DOHH2 (cell line): ENCODE measurements around the gene DSTYK.

Experiments
- H3F3A ChIP-seq: fragments of 200-600 bp; sonication (generic), shearing (Covaris generic); 2 replicates; pipeline ENCODE4 v1.6.0; 2016; ENCODE audit warnings: antibody characterized with exemption, mild to moderate bottlenecking; ENCODE audit not compliant: control insufficient read depth, insufficient read depth
- H3K27ac ChIP-seq: fragments of 200-600 bp; sonication (generic); 2 replicates; pipeline ENCODE4 v1.5.1; 2014; ENCODE audit warnings: low read depth, mild to moderate bottlenecking, low read length, moderate library complexity
- H3K27me3 ChIP-seq: fragments of 200-600 bp; sonication (generic); 2 replicates; pipeline ENCODE4 v1.6.1; 2014; ENCODE audit warnings: mild to moderate bottlenecking, low read length, mixed read lengths; ENCODE audit not compliant: control insufficient read depth
- H3K36me3 ChIP-seq: fragments of 200-600 bp; sonication (generic); 2 replicates; pipeline ENCODE4 v1.6.1; 2014; ENCODE audit warnings: mild to moderate bottlenecking, low read length, moderate library complexity, mixed read lengths; ENCODE audit not compliant: control insufficient read depth
- H3K4me1 ChIP-seq: fragments of 200-600 bp; sonication (generic); 2 replicates; pipeline ENCODE4 v1.6.1; 2014; ENCODE audit warnings: mild to moderate bottlenecking, low read length, mixed read lengths; ENCODE audit not compliant: control insufficient read depth
- H3K4me2 ChIP-seq: fragments of 200-600 bp; sonication (generic); 2 replicates; pipeline ENCODE4 v1.6.0; 2014; ENCODE audit warnings: mild to moderate bottlenecking, low read length, moderate library complexity
- H3K4me3 ChIP-seq: fragments of 200-600 bp; sonication (generic); 2 replicates; pipeline ENCODE4 v1.5.1; 2014; ENCODE audit warnings: mild to moderate bottlenecking, low read length, mixed read lengths
- H3K79me2 ChIP-seq: fragments of 200-600 bp; sonication (generic); 2 replicates; pipeline ENCODE4 v1.6.1; 2014; ENCODE audit warnings: mild to moderate bottlenecking, low read length, mixed read lengths; ENCODE audit not compliant: control insufficient read depth
- H3K9me2 ChIP-seq: fragments of 200-600 bp; sonication (generic); replicated peaks from 2 replicates; pipeline ENCODE4 v1.6.1; 2014; ENCODE audit warnings: mild to moderate bottlenecking, low read length, mixed read lengths; ENCODE audit not compliant: control insufficient read depth
- H3K9me3 ChIP-seq: fragments of 200-600 bp; sonication (generic); 2 replicates; pipeline ENCODE4 v1.6.1; 2014; ENCODE audit warnings: antibody characterized with exemption, low read length, mixed read lengths; ENCODE audit not compliant: control insufficient read depth, insufficient read depth
- H4K20me1 ChIP-seq: fragments of 200-600 bp; sonication (generic); 2 replicates; pipeline ENCODE4 v1.6.0; 2014; ENCODE audit warnings: low read depth, mild to moderate bottlenecking, antibody characterized with exemption, low read length, moderate library complexity; ENCODE audit not compliant: control insufficient read depth, insufficient read depth
- EZH2phosphoT487 ChIP-seq: fragments of 200-600 bp; sonication (generic); IDR thresholded peaks from 2 replicates; pipeline ENCODE4 v1.6.1; 2017; ENCODE audit warnings: borderline replicate concordance, mild to moderate bottlenecking, antibody characterized with exemption, low read length, moderate library complexity, mixed read lengths
- TF ChIP-seq, protein P1 (sequence below): fragments of 200-600 bp; sonication (generic); IDR thresholded peaks from one replicate; pipeline ENCODE4 v1.5.1; 2014; ENCODE audit warnings: antibody characterized with exemption, mild to moderate bottlenecking, low read depth, low read length; ENCODE audit not compliant: poor library complexity, severe bottlenecking

DSTYK gene

DNA sequence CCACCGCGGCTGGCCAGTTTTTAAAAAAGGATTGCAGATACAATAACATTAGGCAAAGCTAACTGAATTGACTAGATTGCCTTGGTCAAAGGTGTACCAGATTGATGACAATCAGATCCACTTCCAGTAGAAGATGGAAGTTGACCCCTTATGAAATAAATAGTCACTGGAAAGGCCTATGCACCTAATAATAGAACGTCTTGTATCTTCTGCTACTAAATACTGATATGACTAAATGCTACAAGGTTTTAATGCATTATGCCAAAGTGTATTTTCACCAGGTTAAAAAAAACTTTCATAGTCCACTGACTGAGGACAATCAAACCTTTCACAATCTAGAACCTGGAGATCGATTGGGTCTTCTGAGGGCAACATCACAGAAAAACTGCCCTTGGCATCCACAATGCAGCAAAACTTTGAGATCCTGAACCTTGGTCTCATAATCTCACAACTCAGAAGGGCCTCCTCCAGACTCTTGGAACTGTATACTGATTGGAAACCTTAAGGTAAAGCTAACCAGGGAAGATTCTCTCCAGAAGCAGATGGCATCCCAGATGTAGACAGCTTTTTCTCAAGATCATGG is 82.0 kb downstream of the DSTYK start:
- no peaks in the 10 kb centered on the region for H4K20me1 ChIP-seq
- no peaks in the 10 kb centered on the region for H3K9me2 ChIP-seq
- no peak overlapping the region for H3K4me3 ChIP-seq
- H3K27me3 ChIP-seq: no peaks in the 10 kb centered on the region
- no peaks in the 10 kb centered on the region for H3F3A ChIP-seq
- H3K79me2 ChIP-seq: no peaks in the 10 kb centered on the region
- H3K36me3 ChIP-seq: no peaks in the 10 kb centered on the region
- no peak overlapping the region for H3K4me2 ChIP-seq
- H3K9me3 ChIP-seq: no peaks in the 10 kb centered on the region
- H3K27ac ChIP-seq: no peak overlapping the region
- TF ChIP-seq, protein P1, sequence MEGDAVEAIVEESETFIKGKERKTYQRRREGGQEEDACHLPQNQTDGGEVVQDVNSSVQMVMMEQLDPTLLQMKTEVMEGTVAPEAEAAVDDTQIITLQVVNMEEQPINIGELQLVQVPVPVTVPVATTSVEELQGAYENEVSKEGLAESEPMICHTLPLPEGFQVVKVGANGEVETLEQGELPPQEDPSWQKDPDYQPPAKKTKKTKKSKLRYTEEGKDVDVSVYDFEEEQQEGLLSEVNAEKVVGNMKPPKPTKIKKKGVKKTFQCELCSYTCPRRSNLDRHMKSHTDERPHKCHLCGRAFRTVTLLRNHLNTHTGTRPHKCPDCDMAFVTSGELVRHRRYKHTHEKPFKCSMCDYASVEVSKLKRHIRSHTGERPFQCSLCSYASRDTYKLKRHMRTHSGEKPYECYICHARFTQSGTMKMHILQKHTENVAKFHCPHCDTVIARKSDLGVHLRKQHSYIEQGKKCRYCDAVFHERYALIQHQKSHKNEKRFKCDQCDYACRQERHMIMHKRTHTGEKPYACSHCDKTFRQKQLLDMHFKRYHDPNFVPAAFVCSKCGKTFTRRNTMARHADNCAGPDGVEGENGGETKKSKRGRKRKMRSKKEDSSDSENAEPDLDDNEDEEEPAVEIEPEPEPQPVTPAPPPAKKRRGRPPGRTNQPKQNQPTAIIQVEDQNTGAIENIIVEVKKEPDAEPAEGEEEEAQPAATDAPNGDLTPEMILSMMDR: no peak
- no peak for TF ChIP-seq EZH2phosphoT487
- H3K4me1 ChIP-seq: peaks cover 14% of the 10 kb centered on the region

DNA sequence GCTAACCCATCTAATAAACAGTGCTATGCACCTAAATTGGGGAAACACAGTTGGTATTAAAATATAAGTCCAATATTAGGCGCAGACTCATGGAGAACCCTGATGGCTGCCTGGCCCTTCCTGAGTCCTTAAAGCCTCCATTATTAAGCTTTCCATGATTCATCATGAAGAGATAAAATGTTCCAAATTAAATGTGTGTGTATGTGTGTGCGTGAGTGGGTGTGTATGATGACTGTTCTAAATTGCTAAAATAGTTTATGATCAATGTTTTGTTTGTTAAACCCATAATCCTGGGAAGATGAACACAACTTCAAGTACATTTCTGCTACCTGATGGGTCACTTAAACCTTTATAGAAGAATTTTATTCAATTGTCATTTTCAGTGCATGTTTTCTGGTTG is 83.5 kb downstream of the DSTYK start:
- no peak overlapping the region for H3K4me3 ChIP-seq
- no peak overlapping the region for H3K27ac ChIP-seq
- no peaks in the 10 kb centered on the region for H3K79me2 ChIP-seq
- H3F3A ChIP-seq: no peaks in the 10 kb centered on the region
- no peaks in the 10 kb centered on the region for H4K20me1 ChIP-seq
- TF ChIP-seq, protein P1: no peak
- TF ChIP-seq EZH2phosphoT487: no peak
- H3K9me3 ChIP-seq: no peaks in the 10 kb centered on the region
- no peaks in the 10 kb centered on the region for H3K9me2 ChIP-seq
- no peaks in the 10 kb centered on the region for H3K36me3 ChIP-seq
- H3K4me1 ChIP-seq: peaks cover 23% of the 10 kb centered on the region
- H3K27me3 ChIP-seq: no peaks in the 10 kb centered on the region
- H3K4me2 ChIP-seq: no peak overlapping the region

DNA sequence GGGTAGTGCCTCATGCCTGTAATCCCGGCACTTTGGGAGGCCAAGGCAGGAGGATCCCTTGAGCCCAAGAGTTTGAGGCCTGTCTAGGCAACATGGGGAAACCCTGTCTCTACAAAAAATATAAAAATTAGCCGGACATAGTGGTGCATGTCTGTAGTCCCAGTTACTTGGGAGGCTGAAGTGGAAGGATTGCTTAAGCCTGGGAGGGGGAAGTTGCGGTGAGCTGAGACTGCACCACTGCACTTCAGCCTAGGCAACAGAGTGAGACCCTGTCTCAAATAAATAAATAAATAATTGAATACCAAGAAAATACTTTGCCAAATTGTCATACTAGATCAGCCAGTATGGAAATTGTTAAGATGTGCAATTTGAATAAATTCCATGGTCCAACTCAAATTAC is 83.9 kb downstream of the DSTYK start:
- H3K27me3 ChIP-seq: no peaks in the 10 kb centered on the region
- H4K20me1 ChIP-seq: no peaks in the 10 kb centered on the region
- H3K4me1 ChIP-seq: peaks cover 26% of the 10 kb centered on the region
- H3K4me2 ChIP-seq: no peak overlapping the region
- no peaks in the 10 kb centered on the region for H3K9me2 ChIP-seq
- H3F3A ChIP-seq: no peaks in the 10 kb centered on the region
- H3K9me3 ChIP-seq: no peaks in the 10 kb centered on the region
- no peaks in the 10 kb centered on the region for H3K79me2 ChIP-seq
- no peak overlapping the region for H3K27ac ChIP-seq
- TF ChIP-seq, protein P1: no peak
- TF ChIP-seq EZH2phosphoT487: no peak
- H3K4me3 ChIP-seq: no peak overlapping the region
- no peaks in the 10 kb centered on the region for H3K36me3 ChIP-seq

DNA sequence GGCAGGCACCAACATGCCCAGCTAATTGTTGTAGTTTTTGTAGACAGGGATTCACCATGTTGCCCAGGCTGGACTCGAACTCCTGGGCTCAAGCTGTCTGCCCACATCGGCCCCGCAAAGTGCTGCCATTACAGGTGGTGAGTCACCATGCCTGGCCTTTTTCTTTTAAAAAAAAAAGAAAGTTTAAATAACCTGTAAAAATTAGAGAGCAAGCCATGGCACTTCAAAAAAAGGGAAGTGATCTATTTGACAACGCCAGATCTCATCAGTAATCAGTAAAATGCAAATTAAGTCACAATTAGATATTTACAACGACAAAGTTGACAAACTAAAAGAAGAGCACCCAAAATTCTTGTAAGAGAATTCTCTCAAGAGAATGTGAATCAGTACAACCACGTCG is 86.8 kb downstream of the DSTYK start:
- Histone ChIP-seq H3K4me2 (peak overlapping the region; percentile 35), H3K4me1 (peaks cover 41% of the 10 kb centered on the region), H3F3A (no peaks in the 10 kb centered on the region), H3K27ac (peak overlapping the region; percentile 34), H3K79me2 (peaks cover 21% of the 10 kb centered on the region), H3K9me2 (no peaks in the 10 kb centered on the region), H4K20me1 (no peaks in the 10 kb centered on the region; the same call in 1 of the 2 replicates), H3K36me3 (peaks cover 5% of the 10 kb centered on the region), H3K4me3 (peak overlapping the region; percentile 39), H3K9me3 (no peaks in the 10 kb centered on the region), H3K27me3 (no peaks in the 10 kb centered on the region)
- TF ChIP-seq EZH2phosphoT487: no peak
